ENCODE measurements around the gene SCOC. TPM values are rescaled to one million over a fixed set of nuclear protein-coding genes. Genes with fewer than 3 reads are reported as not detected.

Gene SCOC
- total and polyA plus RNA-seq, 2 of the 13 experiments (the other 11 are each of a cell fraction or from before 2014, with no cell fraction given): 43.8 to 65.2 TPM

- TF ChIP-seq ZNF142 (CRISPR knock-in tag; IDR thresholded peaks at IDR 0.05): no peak
- TF ChIP-seq ZNF788 (CRISPR knock-in tag; IDR thresholded peaks at IDR 0.05; ENCODE audit: borderline replicate concordance): no peak
- no peak for TF ChIP-seq DDIT3 (CRISPR knock-in tag; IDR thresholded peaks at IDR 0.05)
- TF ChIP-seq, protein P1, sequence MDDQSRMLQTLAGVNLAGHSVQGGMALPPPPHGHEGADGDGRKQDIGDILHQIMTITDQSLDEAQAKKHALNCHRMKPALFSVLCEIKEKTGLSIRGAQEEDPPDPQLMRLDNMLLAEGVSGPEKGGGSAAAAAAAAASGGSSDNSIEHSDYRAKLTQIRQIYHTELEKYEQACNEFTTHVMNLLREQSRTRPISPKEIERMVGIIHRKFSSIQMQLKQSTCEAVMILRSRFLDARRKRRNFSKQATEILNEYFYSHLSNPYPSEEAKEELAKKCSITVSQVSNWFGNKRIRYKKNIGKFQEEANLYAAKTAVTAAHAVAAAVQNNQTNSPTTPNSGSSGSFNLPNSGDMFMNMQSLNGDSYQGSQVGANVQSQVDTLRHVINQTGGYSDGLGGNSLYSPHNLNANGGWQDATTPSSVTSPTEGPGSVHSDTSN (CRISPR knock-in tag; IDR thresholded peaks at IDR 0.05; ENCODE audit: borderline replicate concordance): no peak
- TF ChIP-seq, protein P2, sequence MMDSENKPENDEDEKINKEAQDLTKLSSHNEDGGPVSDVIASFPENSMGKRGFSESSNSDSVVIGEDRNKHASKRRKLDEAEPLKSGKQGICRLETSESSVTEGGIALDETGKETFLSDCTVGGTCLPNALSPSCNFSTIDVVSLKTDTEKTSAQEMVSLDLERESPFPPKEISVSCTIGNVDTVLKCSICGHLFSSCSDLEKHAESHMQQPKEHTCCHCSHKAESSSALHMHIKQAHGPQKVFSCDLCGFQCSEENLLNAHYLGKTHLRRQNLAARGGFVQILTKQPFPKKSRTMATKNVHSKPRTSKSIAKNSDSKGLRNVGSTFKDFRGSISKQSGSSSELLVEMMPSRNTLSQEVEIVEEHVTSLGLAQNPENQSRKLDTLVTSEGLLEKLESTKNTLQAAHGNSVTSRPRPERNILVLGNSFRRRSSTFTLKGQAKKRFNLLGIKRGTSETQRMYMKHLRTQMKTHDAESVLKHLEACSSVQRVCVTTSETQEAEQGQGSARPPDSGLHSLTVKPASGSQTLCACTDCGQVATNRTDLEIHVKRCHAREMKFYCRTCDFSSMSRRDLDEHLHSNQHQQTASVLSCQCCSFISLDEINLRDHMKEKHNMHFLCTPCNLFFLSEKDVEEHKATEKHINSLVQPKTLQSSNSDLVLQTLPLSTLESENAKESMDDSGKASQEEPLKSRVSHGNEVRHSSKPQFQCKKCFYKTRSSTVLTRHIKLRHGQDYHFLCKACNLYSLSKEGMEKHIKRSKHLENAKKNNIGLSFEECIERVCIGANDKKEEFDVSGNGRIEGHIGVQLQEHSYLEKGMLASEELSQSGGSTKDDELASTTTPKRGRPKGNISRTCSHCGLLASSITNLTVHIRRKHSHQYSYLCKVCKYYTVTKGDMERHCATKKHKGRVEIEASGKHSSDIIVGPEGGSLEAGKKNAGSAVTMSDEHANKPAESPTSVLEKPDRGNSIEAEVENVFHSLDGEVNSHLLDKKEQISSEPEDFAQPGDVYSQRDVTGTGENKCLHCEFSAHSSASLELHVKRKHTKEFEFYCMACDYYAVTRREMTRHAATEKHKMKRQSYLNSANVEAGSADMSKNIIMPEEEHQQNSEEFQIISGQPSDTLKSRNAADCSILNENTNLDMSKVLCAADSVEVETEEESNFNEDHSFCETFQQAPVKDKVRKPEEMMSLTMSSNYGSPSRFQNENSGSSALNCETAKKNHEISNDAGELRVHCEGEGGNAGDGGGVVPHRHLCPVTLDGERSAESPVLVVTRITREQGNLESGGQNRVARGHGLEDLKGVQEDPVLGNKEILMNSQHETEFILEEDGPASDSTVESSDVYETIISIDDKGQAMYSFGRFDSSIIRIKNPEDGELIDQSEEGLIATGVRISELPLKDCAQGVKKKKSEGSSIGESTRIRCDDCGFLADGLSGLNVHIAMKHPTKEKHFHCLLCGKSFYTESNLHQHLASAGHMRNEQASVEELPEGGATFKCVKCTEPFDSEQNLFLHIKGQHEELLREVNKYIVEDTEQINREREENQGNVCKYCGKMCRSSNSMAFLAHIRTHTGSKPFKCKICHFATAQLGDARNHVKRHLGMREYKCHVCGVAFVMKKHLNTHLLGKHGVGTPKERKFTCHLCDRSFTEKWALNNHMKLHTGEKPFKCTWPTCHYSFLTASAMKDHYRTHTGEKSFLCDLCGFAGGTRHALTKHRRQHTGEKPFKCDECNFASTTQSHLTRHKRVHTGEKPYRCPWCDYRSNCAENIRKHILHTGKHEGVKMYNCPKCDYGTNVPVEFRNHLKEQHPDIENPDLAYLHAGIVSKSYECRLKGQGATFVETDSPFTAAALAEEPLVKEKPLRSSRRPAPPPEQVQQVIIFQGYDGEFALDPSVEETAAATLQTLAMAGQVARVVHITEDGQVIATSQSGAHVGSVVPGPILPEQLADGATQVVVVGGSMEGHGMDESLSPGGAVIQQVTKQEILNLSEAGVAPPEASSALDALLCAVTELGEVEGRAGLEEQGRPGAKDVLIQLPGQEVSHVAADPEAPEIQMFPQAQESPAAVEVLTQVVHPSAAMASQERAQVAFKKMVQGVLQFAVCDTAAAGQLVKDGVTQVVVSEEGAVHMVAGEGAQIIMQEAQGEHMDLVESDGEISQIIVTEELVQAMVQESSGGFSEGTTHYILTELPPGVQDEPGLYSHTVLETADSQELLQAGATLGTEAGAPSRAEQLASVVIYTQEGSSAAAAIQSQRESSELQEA (CRISPR knock-in tag; IDR thresholded peaks at IDR 0.05; ENCODE audit: not compliant biosample characterization): no peak
- Histone ChIP-seq H3K4me3 (replicated peaks in 1 of 3; ENCODE audit: insufficient read depth in 1 of 3, low read depth in 2 of 3, low read length in 3 of 3) (no peak overlapping the region), H2AFZ (ENCODE audit: low read length) (no peak overlapping the region), H3K36me3 (replicated peaks in 1 of 2; ENCODE audit: control insufficient read depth in 1 of 2, insufficient read depth in 2 of 2, low read length in 2 of 2) (no peaks in the 10 kb centered on the region), H3K9ac (ENCODE audit: insufficient read depth, low read depth, low read length) (no peak overlapping the region), H3K9me3 (ENCODE audit: low read length) (no peaks in the 10 kb centered on the region), H3K27ac (ENCODE audit: extremely low read length, insufficient read depth, low read length) (no peak overlapping the region), H3K79me2 (ENCODE audit: insufficient read depth, low read length) (peaks cover 5% of the 10 kb centered on the region), H3K27me3 (ENCODE audit: control insufficient read depth in 1 of 2, insufficient read depth in 2 of 2, low read length in 2 of 2) (no peaks in the 10 kb centered on the region; a peak in 1 of 5 replicates), H3K4me2 (ENCODE audit: low read depth, low read length) (no peak overlapping the region), H4K20me1 (ENCODE audit: insufficient read depth, low read length) (no peaks in the 10 kb centered on the region), H3K4me1 (ENCODE audit: insufficient read depth, low read length) (peaks cover 12% of the 10 kb centered on the region; the same call in 1 of the 2 replicates)
- DNase-seq (ENCODE audit: low spot score) (no peak), FAIRE-seq (no peak), ATAC-seq (no peak)
- ChIA-PET POLR2A (no interaction called here), CTCF (ENCODE audit: low intra/inter-chr PET ratio, low total read pairs) (no interaction called here)
- in situ Hi-C loops (cut with HindIII; ENCODE audit: extremely low pct_ligation_motif_present, low pct_unique_long_range_greater_than_20kb): no loop called here
- intact Hi-C loops (cut with micrococcal nuclease; ENCODE audit: unreplicated experiment): no loop called here
- BruUV-seq (replicated peaks): no TSS peak
Observed at GRCh38 chr4:140423106-140423505, 49.7 kb downstream of the SCOC start.
